Parathyroid adenoma (tissue), 2 donors: ENCODE data around the gene EGFLAM.

ENCODE experiments used
- H2AFZ ChIP-seq: fragments of 300-600 bp; sonication (generic); one replicate; pipeline ENCODE4 v1.7.0; 2017; ENCODE audit warnings: antibody characterized with exemption, mild to moderate bottlenecking
- H3K27ac ChIP-seq: fragments of 300-600 bp; sonication (generic); one replicate; pipeline ENCODE4 v1.7.0; 2017
- H3K27me3 ChIP-seq: fragments of 300-600 bp; sonication (generic); one replicate; pipeline ENCODE4 v1.7.0; 2017; ENCODE audit warnings: low read length; ENCODE audit not compliant: control insufficient read depth, insufficient read depth
- H3K36me3 ChIP-seq: fragments of 300-600 bp; sonication (generic); one replicate; pipeline ENCODE4 v1.7.0; 2017; ENCODE audit warnings: low read length; ENCODE audit not compliant: control insufficient read depth, insufficient read depth
- H3K4me1 ChIP-seq: fragments of 300-600 bp; sonication (generic); one replicate; pipeline ENCODE4 v1.7.0; 2017; ENCODE audit warnings: control low read depth
- H3K4me2 ChIP-seq: fragments of 300-600 bp; sonication (generic); one replicate; pipeline ENCODE4 v1.7.0; 2017; ENCODE audit warnings: low read length
- H3K4me3 ChIP-seq: fragments of 300-600 bp; sonication (generic); one replicate; pipeline ENCODE4 v1.7.0; 2017; ENCODE audit warnings: low read depth, low read length
- H3K79me2 ChIP-seq: fragments of 300-600 bp; sonication (generic); one replicate; pipeline ENCODE4 v1.7.0; 2017; ENCODE audit warnings: control low read depth
- H3K9ac ChIP-seq: fragments of 300-600 bp; sonication (generic); one replicate; pipeline ENCODE4 v1.7.0; 2017; ENCODE audit warnings: mild to moderate bottlenecking
- H3K9me3 ChIP-seq: fragments of 300-600 bp; sonication (generic); one replicate; pipeline ENCODE4 v1.7.0; 2017; ENCODE audit warnings: low read length; ENCODE audit not compliant: control insufficient read depth
- CTCF ChIP-seq: fragments of 300-600 bp; sonication (generic); IDR thresholded peaks from one replicate; pipeline ENCODE4 v1.7.0; 2017; ENCODE audit warnings: antibody characterized with exemption, mild to moderate bottlenecking
- donor health status: primary hyperparathyroidism.

The EGFLAM gene

GRCh38 chr5:38453506-38453905, 195.1 kb downstream of the EGFLAM start:
- no peaks in the 10 kb centered on the region for H3K27me3 ChIP-seq
- no peaks in the 10 kb centered on the region for H3K36me3 ChIP-seq
- no peaks in the 10 kb centered on the region for H3K4me1 ChIP-seq
- H3K27ac ChIP-seq = no peak overlapping the region
- TF ChIP-seq CTCF = no peak
- no peak overlapping the region for H3K4me3 ChIP-seq
- H3K79me2 ChIP-seq = no peaks in the 10 kb centered on the region
- H3K4me2 ChIP-seq = no peak overlapping the region
- no peaks in the 10 kb centered on the region for H3K9me3 ChIP-seq
- H2AFZ ChIP-seq = no peak overlapping the region
- no peak overlapping the region for H3K9ac ChIP-seq

GRCh38 chr5:38453921-38454320, 195.6 kb downstream of the EGFLAM start:
- Histone ChIP-seq H3K4me3 (no peak overlapping the region), H3K36me3 (no peaks in the 10 kb centered on the region), H3K9ac (no peak overlapping the region), H3K9me3 (no peaks in the 10 kb centered on the region), H2AFZ (no peak overlapping the region), H3K4me2 (no peak overlapping the region), H3K4me1 (no peaks in the 10 kb centered on the region), H3K79me2 (no peaks in the 10 kb centered on the region), H3K27me3 (no peaks in the 10 kb centered on the region), H3K27ac (no peak overlapping the region)
- no peak for TF ChIP-seq CTCF

- Histone ChIP-seq H3K9me3 (no peaks in the 10 kb centered on the region), H3K79me2 (no peaks in the 10 kb centered on the region), H3K36me3 (no peaks in the 10 kb centered on the region), H3K4me3 (no peak overlapping the region), H3K9ac (no peak overlapping the region), H3K27ac (no peak overlapping the region), H3K4me2 (no peak overlapping the region), H3K27me3 (no peaks in the 10 kb centered on the region), H3K4me1 (no peaks in the 10 kb centered on the region), H2AFZ (no peak overlapping the region)
- no peak for TF ChIP-seq CTCF
Observed at GRCh38 chr5:38455796-38456330, 197.5 kb downstream of the EGFLAM start.

- Histone ChIP-seq H3K4me1 (no peaks in the 10 kb centered on the region), H3K79me2 (no peaks in the 10 kb centered on the region), H3K27me3 (no peaks in the 10 kb centered on the region), H3K4me2 (no peak overlapping the region), H3K4me3 (no peak overlapping the region), H3K9me3 (no peaks in the 10 kb centered on the region), H3K36me3 (no peaks in the 10 kb centered on the region), H3K9ac (no peak overlapping the region), H2AFZ (no peak overlapping the region), H3K27ac (no peak overlapping the region)
- no peak for TF ChIP-seq CTCF
Observed at GRCh38 chr5:38456657-38457399, 198.5 kb downstream of the EGFLAM start.

- H3K27ac ChIP-seq = no peak overlapping the region
- H3K36me3 ChIP-seq = no peaks in the 10 kb centered on the region
- TF ChIP-seq CTCF = no peak
- H3K9me3 ChIP-seq = no peaks in the 10 kb centered on the region
- no peak overlapping the region for H3K4me2 ChIP-seq
- H3K79me2 ChIP-seq = no peaks in the 10 kb centered on the region
- H3K9ac ChIP-seq = no peak overlapping the region
- H3K27me3 ChIP-seq = no peaks in the 10 kb centered on the region
- no peak overlapping the region for H2AFZ ChIP-seq
- H3K4me1 ChIP-seq = no peaks in the 10 kb centered on the region
- no peak overlapping the region for H3K4me3 ChIP-seq
Observed at GRCh38 chr5:38458174-38458573, 199.8 kb downstream of the EGFLAM start.
